HepG2 (cell line): ENCODE measurements around the gene HOXA7. TPM values are rescaled to one million over a fixed set of nuclear protein-coding genes. Genes with fewer than 3 reads are reported as not detected.
A peak's percentile ranks its signal among the peaks of the same experiment; 100 is the strongest.

ENCODE experiments used
- DBP ChIP-seq: sonication (generic); formaldehyde crosslinking; IDR thresholded peaks from 2 replicates; pipeline ENCODE4 v1.4.0; 2020; ENCODE audit warnings: missing genetic modification reagents; ENCODE audit errors: not compliant biosample characterization
- DMTF1 ChIP-seq: sonication (generic); formaldehyde crosslinking; IDR thresholded peaks from 2 replicates; pipeline ENCODE4 v1.4.0; 2020; ENCODE audit warnings: mild to moderate bottlenecking, missing genetic modification reagents
- ERF ChIP-seq: IDR thresholded peaks from 2 replicates; pipeline ENCODE4 v1.6.1; 2018; ENCODE audit warnings: missing biosample characterization, missing genetic modification reagents
- FOXK1 ChIP-seq: sonication (generic); formaldehyde crosslinking; IDR thresholded peaks from 2 replicates; pipeline ENCODE4 v1.4.0; 2020; ENCODE audit warnings: low read depth, missing genetic modification reagents, borderline replicate concordance
- KLF15 ChIP-seq: sonication (generic); formaldehyde crosslinking; IDR thresholded peaks from 2 replicates; pipeline ENCODE4 v1.8.1; 2023; ENCODE audit warnings: borderline replicate concordance, mild to moderate bottlenecking, inconsistent platforms, missing genetic modification reagents, mixed read lengths
- LRRFIP1 ChIP-seq: sonication (generic); formaldehyde crosslinking; conservative IDR thresholded peaks from 2 replicates; pipeline ENCODE4 v1.4.0; 2020; ENCODE audit warnings: missing genetic modification reagents
- NBN ChIP-seq: fragments of 450-650 bp; conservative IDR thresholded peaks from 2 replicates; pipeline ENCODE4 v1.6.1; 2017
- NFRKB ChIP-seq: fragments of 450-650 bp; IDR thresholded peaks from 2 replicates; pipeline ENCODE4 v1.6.1; 2017
- RORA ChIP-seq: sonication (generic); formaldehyde crosslinking; IDR thresholded peaks from 2 replicates; pipeline ENCODE4 v1.5.0; 2020; ENCODE audit warnings: mild to moderate bottlenecking, missing genetic modification reagents, moderate library complexity
- SYNCRIP ChIP-seq: fragments of 200-400 bp; formaldehyde crosslinking; IDR thresholded peaks from 2 replicates; pipeline ENCODE4 v1.6.1; 2018; ENCODE audit warnings: mild to moderate bottlenecking, low read depth, low read length; ENCODE audit not compliant: insufficient read depth
- THRA ChIP-seq: sonication (generic); formaldehyde crosslinking; IDR thresholded peaks from 2 replicates; pipeline ENCODE4 v1.4.0; 2020; ENCODE audit warnings: missing genetic modification reagents, borderline replicate concordance
- USF2 ChIP-seq, 2 experiments: sonication (generic) in 1 of 2; formaldehyde crosslinking in 1 of 2; IDR thresholded peaks; 2 replicates each; pipeline versions ENCODE4 v1.5.1 to v1.6.1; 2011 to 2020; ENCODE audit warnings: borderline replicate concordance in 1 of 2, low read depth in 1 of 2, low read length in 1 of 2, mild to moderate bottlenecking in 1 of 2, missing genetic modification reagents in 1 of 2, moderate library complexity in 1 of 2
- ZMAT5 ChIP-seq: sonication (generic); formaldehyde crosslinking; IDR thresholded peaks from 2 replicates; pipeline ENCODE4 v1.5.0; 2020; ENCODE audit warnings: mild to moderate bottlenecking, low read depth, missing genetic modification reagents, borderline replicate concordance
- ZNF136 ChIP-seq: sonication (generic); formaldehyde crosslinking; IDR thresholded peaks from 2 replicates; pipeline ENCODE4 v1.8.1; 2022; ENCODE audit warnings: low read depth, mild to moderate bottlenecking, moderate library complexity, missing genetic modification reagents
- ZNF24 ChIP-seq: fragments of 450-650 bp; IDR thresholded peaks from 2 replicates; pipeline ENCODE4 v1.6.1; 2017; ENCODE audit warnings: antibody characterized with exemption, mild to moderate bottlenecking
- ZNF34 ChIP-seq: sonication (generic); formaldehyde crosslinking; IDR thresholded peaks from 2 replicates; pipeline ENCODE4 v1.4.0; 2020; ENCODE audit warnings: mild to moderate bottlenecking, missing genetic modification reagents, borderline replicate concordance
- ZNF83 ChIP-seq: sonication (generic); formaldehyde crosslinking; IDR thresholded peaks from 2 replicates; pipeline ENCODE4 v1.4.0; 2020; ENCODE audit warnings: missing genetic modification reagents, mild to moderate bottlenecking, borderline replicate concordance
- polyA plus RNA-seq, 8 experiments: library from polyadenylated mRNA; depleted of rRNA in 3 of 8; stranded (reverse) in 7 of 8; unstranded in 1 of 8; fragments of >200 nt; fragmentation: Illumina TruSeq in 4 of 8; extraction: Trizol in 4 of 8; gene quantifications; 2 replicates each; pipeline versions ENCODE4 v1.2.1 to v1.2.3, GENCODE V29; 2011 to 2016; ENCODE audit warnings: low read depth in 4 of 8, missing spikeins in 1 of 8, mixed read lengths in 1 of 8; ENCODE audit not compliant: insufficient read depth in 1 of 8
- total RNA-seq, 5 experiments: library from RNA; depleted of rRNA; stranded (reverse); fragments of >200 nt; fragmentation: Illumina TruSeq; extraction: Trizol; gene quantifications; 2 replicates each; pipeline ENCODE4 v1.2.3, GENCODE V29; 2016; ENCODE audit warnings: low read depth in 1 of 5

HOXA7 gene
- total and polyA plus RNA-seq, 2 of the 13 experiments (the other 11 are each of a cell fraction or from before 2014, with no cell fraction given): 0.05 TPM; not detected in 1

GRCh38 chr7:27122077-27122910 is 34.2 kb downstream of the HOXA7 start (continued):
- no peak for TF ChIP-seq USF2 (IDR thresholded peaks at IDR 0.05; ENCODE audit: low read depth, low read length)
- no peak for TF ChIP-seq USF2 (CRISPR knock-in tag; IDR thresholded peaks at IDR 0.05; ENCODE audit: borderline replicate concordance)
- no peak for TF ChIP-seq DMTF1 (CRISPR knock-in tag)
- TF ChIP-seq SYNCRIP: no peak
- no peak for TF ChIP-seq NFRKB
- TF ChIP-seq THRA (CRISPR knock-in tag): 0 out of 2 replicates have a peak, but pooled peaks have one; percentile 36
- no peak for TF ChIP-seq RORA (CRISPR knock-in tag)
- peak; percentile 65 for TF ChIP-seq ERF
- TF ChIP-seq KLF15 (CRISPR knock-in tag): no peak; the same call in 1 of the 2 replicates
- TF ChIP-seq FOXK1: no peak
- TF ChIP-seq ZNF83 (CRISPR knock-in tag): no peak
- TF ChIP-seq NBN: no peak
- TF ChIP-seq ZNF136 (CRISPR knock-in tag): no peak
- no peak for TF ChIP-seq DBP (CRISPR knock-in tag)
- no peak for TF ChIP-seq ZMAT5
- TF ChIP-seq ZNF34 (CRISPR knock-in tag): peak; percentile 53; the same call in 1 of the 2 replicates
- no peak for TF ChIP-seq ZNF24
- no peak for TF ChIP-seq LRRFIP1 (CRISPR knock-in tag)
